Loucy (cell line): ENCODE data around the gene EFCAB12.

Experiments
- CTCF ChIP-seq: fragments of 200-600 bp; sonication (generic); conservative IDR thresholded peaks from 2 replicates; pipeline ENCODE4 v1.5.1; 2014; ENCODE audit warnings: mild to moderate bottlenecking, antibody characterized with exemption, low read length
- EZH2phosphoT487 ChIP-seq: fragments of 200-600 bp; IDR thresholded peaks from 2 replicates; pipeline ENCODE4 v1.6.1; 2018; ENCODE audit warnings: antibody characterized with exemption, mild to moderate bottlenecking, moderate library complexity, borderline replicate concordance

- TF ChIP-seq CTCF = no peak
- no peak for TF ChIP-seq EZH2phosphoT487
Observed at GRCh38 chr3:129358772-129359371, 69.6 kb downstream of the EFCAB12 start.
